K562 (cell line): ENCODE data around the gene PTGES3. TPM values are rescaled to one million over a fixed set of nuclear protein-coding genes. Genes with fewer than 3 reads are reported as not detected.

Experiments
- DDX20 ChIP-seq: fragments of 450-650 bp; IDR thresholded peaks from 2 replicates; pipeline ENCODE4 v1.6.1; 2016; ENCODE audit warnings: missing genetic modification characterization, low read depth, mild to moderate bottlenecking, missing compliant biosample characterization, moderate library complexity
- EHMT2 ChIP-seq: fragments of 450-650 bp; IDR thresholded peaks from 2 replicates; pipeline ENCODE4 v1.6.1; 2018; ENCODE audit warnings: antibody characterized with exemption
- ERF ChIP-seq: fragments of 450-650 bp; formaldehyde crosslinking; IDR thresholded peaks from 2 replicates; pipeline ENCODE4 v1.4.0; 2020; ENCODE audit warnings: mild to moderate bottlenecking, mixed read lengths
- GTF2A2 ChIP-seq: IDR thresholded peaks from 2 replicates; pipeline ENCODE4 v1.6.1; 2016; ENCODE audit warnings: mild to moderate bottlenecking, missing genetic modification characterization, missing compliant biosample characterization
- HMGXB4 ChIP-seq: sonication (generic); formaldehyde crosslinking; IDR thresholded peaks from 2 replicates; pipeline ENCODE4 v1.8.1; 2023; ENCODE audit warnings: mild to moderate bottlenecking, missing genetic modification reagents
- HNRNPH1 ChIP-seq: fragments of 200-400 bp; formaldehyde crosslinking; optimal IDR thresholded peaks from 2 replicates; pipeline ENCODE3; 2017; ENCODE audit warnings: low read depth, mild to moderate bottlenecking, low read length, moderate library complexity
- PRDM10 ChIP-seq: fragments of 450-650 bp; IDR thresholded peaks from 2 replicates; pipeline ENCODE4 v1.6.1; 2018; ENCODE audit not compliant: partially characterized antibody
- PREB ChIP-seq: sonication (generic); formaldehyde crosslinking; IDR thresholded peaks from 2 replicates; pipeline ENCODE4 v1.8.1; 2023; ENCODE audit warnings: mild to moderate bottlenecking, missing genetic modification reagents
- SFPQ ChIP-seq: fragments of 200-400 bp; formaldehyde crosslinking; IDR thresholded peaks from 2 replicates; pipeline ENCODE4 v1.6.1; 2017; ENCODE audit warnings: mild to moderate bottlenecking, low read depth, low read length, moderate library complexity
- SMAD2 ChIP-seq: fragments of 150-350 bp; IDR thresholded peaks from 2 replicates; pipeline ENCODE4 v1.6.1; 2014; ENCODE audit warnings: low read depth, mild to moderate bottlenecking, low read length
- ZBTB5 ChIP-seq: fragments of 450-650 bp; IDR thresholded peaks from 2 replicates; pipeline ENCODE4 v1.6.1; 2017; ENCODE audit warnings: antibody characterized with exemption
- ZNF316 ChIP-seq: fragments of 450-650 bp; IDR thresholded peaks from 2 replicates; pipeline ENCODE4 v1.6.1; 2016
- ZNF639 ChIP-seq, 2 experiments: fragments of 200-800 bp in 1 of 2; sonication (Bioruptor generic) in 1 of 2; sonication (generic) in 1 of 2; formaldehyde crosslinking in 1 of 2; IDR thresholded peaks in 1 of 2; conservative IDR thresholded peaks in 1 of 2; 2 replicates each; pipeline versions ENCODE4 v1.5.0 to v1.6.1; 2016 to 2020; ENCODE audit warnings: missing compliant biosample characterization in 1 of 2, missing genetic modification characterization in 1 of 2, missing genetic modification reagents in 1 of 2
- polyA plus RNA-seq, 8 experiments: library from polyadenylated mRNA; depleted of rRNA in 4 of 8; stranded (reverse) in 5 of 8; unstranded in 3 of 8; fragments of >200 nt; fragmentation: Nextera tagmentation in 2 of 8; fragmentation: Illumina TruSeq in 1 of 8; extraction: Ambion mirVana in 2 of 8; extraction: Trizol in 1 of 8; gene quantifications; 2 replicates each; pipeline versions ENCODE4 v1.2.1 to v1.2.3, GENCODE V29; 2011 to 2014; ENCODE audit warnings: inconsistent platforms in 1 of 8, missing spikeins in 1 of 8
- total RNA-seq, 7 experiments: library from RNA; depleted of rRNA in 6 of 7; stranded (reverse); fragments of >200 nt in 6 of 7; fragmentation: Illumina TruSeq in 2 of 7; extraction: Trizol in 2 of 7; gene quantifications; 2 replicates each; pipeline versions ENCODE4 v1.2.1 to v1.2.3, GENCODE V29; 2011 to 2021; ENCODE audit warnings: low replicate concordance in 1 of 7

PTGES3 gene
- total and polyA plus RNA-seq, 9 of the 15 experiments (the other 6 are each of a cell fraction or from before 2014, with no cell fraction given): 163 to 501 (median 213) TPM

- no peak; the same call in 1 of the 2 replicates for TF ChIP-seq ERF (CRISPR knock-in tag)
- no peak for TF ChIP-seq ZNF639 (CRISPR knock-in tag; conservative IDR thresholded peaks at IDR 0.05 in 1 of 2, IDR thresholded peaks at IDR 0.05 in 1 of 2)
- TF ChIP-seq GTF2A2: no peak
- no peak for TF ChIP-seq HNRNPH1
- TF ChIP-seq SMAD2: no peak
- TF ChIP-seq ZNF316: peak; percentile 84
- no peak for TF ChIP-seq SFPQ
- no peak for TF ChIP-seq DDX20 (tag)
- no peak for TF ChIP-seq PREB (CRISPR knock-in tag)
- TF ChIP-seq EHMT2: no peak; the same call in 1 of the 2 replicates
- peak; percentile 39; the same call in 1 of the 2 replicates for TF ChIP-seq HMGXB4 (CRISPR knock-in tag)
- no peak for TF ChIP-seq ZBTB5
- peak; percentile 89 for TF ChIP-seq PRDM10
These were observed 52.0 kb downstream of the PTGES3 start (continued) for GRCh38 chr12:56635806-56636674.
